Measurements from ENCODE around the gene COX7A1.
"Not testable (repeated sequence)": the region's sequence is repeated elsewhere in the genome, so short reads cannot be mapped to it uniquely, and the experiment has no call there.

Gene COX7A1

DNA sequence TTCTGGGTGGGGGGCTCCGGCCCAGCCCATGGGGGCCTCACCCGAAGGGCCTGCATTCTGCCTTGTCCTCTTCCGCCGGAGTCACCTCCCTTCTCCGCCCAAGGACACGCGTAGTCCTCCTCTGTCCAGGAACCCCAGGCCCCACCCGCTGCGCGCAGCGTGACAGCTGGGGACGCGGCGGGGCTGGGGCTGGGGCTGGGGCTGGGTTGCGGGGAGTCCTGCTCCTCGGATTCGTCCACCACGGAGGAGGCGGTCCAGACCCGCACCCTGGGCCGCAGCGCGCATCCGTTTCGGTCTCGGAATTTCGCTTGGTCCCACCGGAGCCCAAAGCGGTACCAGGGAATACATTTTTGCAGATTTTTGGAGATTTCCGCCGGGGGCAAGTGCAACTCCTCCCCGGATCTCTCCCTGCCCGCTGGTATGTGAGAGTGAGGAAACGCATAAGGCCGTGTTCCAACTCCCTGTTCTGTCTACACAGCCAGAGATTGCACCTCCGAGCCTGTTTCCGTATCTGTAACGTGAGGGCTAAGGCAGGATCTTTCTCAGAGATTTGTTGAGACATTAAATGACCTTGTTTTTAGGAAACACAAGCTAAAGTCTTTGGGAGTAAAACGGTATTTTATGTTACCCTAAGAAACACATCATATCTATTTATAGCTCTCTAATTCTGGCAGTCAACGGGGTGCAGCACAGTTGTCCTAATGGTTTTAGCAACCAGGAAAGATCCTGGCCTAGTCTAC lies at the start of gene COX7A1:
Gene COX7A1 (minus strand): TSS at position 96 of the 740 bp plus-strand sequence. CDS start 40 bp downstream, at position 56.
- no peak for DNase-seq

DNA sequence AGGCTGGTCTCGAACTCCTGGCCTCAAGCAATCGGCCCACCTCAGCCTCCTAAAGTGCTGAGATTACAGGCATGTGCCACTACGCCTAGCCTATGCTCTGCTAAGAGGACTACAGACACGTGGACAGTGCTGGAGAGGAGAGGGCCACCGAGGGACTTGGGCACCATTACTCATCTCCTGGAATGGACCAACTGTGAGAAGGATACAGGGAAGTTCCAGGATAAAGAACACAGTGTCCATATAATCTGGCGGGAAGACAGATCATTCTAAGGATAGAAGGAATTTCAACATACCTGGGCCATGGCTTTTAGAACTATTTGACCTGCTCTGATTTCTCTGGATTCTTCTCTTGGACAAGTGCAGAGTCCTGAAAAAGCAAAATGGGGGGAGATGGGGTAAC lies 49.4 kb upstream of the COX7A1 start:
- DNase-seq = no peak

DNA sequence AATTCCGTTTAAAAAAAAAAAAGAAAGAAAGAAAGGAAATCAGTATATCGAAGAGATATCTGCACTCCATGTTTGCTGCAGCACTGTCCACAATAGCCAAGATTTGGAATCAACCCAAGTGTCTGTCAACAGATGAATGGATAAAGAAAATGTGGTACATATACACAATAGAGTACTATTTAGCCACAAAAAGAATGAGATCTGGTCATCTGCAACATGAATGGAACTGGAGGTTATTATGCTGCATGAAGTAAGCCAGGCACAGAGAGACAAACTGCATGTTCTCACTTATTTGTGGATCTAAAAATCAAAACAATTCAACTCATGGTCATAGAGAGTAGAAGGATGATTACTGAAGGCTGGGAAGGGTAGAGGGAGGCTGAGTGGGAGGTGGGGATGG lies 45.9 kb upstream of the COX7A1 start:
- DNase-seq = no peak

DNA sequence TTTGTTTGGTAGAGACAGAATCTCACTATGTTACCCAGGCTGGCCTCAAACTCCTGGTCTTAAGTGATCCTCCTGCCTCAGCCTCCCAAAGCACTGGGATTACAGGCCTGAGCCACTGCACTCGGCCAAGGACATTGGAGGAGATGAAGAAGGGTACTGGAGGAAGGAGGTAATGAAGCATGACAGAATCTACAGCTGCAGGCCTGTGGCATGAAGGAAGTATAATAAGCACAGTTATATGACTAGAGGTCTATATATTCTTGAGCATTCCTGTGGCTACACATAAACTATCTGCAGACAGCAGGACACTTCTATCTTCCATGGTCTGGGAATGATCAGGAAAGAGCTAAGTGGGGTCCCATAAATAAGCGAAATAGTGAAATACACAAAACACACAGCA lies 44.0 kb upstream of the COX7A1 start:
- no peak for DNase-seq

DNA sequence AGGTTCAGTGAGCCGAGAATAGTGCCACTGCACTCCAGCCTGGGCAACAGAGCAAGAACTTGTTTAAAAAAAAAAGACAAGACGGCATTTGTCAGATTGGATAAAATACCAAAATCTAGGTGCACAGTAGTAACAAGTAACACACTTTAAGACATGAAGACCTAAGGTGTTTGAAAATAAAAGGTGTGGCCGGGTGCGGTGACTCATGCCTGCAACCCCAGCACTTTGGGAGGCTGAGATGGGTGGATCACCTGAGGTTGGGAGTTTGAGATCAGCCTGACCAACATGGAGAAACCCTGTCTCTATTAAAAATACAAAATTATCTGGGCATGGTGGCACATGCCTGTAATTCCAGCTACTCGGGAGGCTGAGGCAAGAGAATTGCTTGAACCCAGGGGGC lies 34.5 kb upstream of the COX7A1 start:
- not testable (repeated sequence) for DNase-seq

DNA sequence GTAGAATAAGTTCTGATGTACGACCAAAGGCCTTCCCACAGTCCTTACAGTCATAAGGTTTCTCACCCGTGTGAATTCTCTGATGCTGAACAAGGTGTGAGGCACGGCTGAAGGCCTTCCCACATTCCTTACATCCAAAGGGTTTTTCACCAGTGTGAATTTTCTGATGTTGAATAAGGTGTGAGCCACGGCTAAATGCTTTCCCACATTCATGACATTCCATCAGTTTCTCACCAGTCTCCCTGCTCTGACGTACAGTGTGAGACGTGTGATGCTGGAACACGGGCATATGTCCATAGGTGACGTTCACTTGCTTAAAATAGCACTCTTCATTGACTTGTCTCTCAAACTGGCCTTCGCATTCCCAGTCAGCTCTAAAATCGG lies 31.0 kb upstream of the COX7A1 start:
- DNase-seq = no peak

DNA sequence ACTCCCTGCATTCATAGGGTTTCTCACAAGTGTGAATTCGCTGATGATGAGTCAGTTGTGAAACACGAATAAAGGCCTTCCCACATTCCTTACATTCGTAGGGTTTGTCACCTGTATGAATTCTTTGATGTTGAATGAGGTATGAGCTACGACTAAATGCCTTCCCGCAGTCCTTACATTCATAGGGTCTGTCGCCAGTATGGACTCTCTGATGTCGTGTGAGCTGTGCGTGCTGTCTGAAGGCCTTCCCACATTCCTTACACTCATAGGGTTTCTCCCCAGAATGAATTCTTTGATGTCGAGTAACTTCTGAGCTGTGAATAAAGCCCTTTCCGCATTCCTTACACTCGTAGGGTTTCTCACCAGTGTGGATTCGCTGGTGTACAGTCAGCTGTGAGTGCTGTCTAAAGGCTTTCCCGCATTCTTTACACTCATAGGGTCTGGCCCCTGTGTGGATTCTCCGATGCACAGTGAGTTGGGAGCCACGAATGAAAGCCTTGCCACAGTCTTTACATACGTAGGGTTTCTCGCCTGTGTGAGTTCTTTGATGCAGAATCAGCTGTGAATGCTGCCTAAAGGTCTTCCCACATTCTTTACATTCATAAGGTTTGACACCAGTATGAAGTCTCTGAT lies 30.5 kb upstream of the COX7A1 start:
- no peak for DNase-seq

DNA sequence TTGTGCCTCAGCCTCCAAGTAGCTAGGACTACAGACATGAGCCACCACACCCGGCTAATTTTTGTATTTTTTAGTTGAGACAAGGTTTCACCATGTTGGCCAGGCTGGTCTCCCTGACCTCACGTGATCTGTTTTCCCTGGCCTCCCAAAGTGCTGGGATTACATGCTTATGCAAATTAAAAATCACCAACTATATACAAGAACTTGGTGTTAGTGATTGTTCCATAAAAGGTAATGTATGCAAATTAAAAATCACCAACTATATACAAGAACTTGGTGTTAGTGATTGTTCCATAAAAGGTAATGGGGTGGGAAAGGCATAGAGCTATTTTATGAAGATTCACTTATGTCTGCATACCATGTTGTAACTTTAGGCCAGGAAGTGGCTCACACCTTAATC lies 26.8 kb upstream of the COX7A1 start:
- not testable (repeated sequence) for DNase-seq

DNA sequence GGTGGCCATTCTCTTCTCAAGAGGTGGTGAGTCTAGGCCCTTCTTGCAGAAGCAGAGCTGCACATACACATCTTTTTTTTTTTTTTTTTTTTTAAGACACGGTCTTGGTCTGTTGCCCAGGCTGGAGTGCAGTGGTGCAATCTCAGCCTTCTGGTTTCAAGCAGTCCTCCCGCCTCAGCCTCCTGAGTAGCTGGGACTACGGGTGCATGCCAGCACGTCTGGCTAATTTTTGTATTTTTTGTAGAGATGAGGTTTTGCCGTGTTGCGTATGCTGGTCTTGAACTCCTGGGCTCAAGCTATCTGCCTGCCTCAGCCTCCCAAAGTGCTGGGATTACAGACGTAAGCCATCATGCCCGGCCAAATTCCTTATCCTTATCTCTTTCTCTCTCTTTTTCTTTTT lies 21.6 kb upstream of the COX7A1 start:
- DNase-seq = not testable (repeated sequence)

DNA sequence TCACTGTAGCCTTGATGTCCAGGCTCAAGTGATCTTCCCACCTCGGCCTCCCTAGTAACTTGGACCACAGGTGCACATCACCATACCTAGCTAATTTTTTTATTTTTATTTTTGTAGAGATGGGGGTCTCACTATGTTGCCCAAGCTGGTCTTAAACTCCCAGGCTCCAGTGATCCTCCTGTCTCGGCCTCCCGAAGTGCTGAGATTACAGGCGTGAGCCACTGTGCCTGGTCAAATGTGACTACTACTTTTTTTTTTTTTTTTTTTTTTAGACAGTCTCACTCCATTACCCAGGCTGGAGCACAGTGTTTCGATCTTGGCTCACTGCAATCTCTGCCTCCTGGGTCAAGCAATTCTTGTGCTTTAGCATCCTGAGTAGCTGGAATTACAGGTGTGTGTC lies 20.6 kb upstream of the COX7A1 start:
- DNase-seq = no peak

DNA sequence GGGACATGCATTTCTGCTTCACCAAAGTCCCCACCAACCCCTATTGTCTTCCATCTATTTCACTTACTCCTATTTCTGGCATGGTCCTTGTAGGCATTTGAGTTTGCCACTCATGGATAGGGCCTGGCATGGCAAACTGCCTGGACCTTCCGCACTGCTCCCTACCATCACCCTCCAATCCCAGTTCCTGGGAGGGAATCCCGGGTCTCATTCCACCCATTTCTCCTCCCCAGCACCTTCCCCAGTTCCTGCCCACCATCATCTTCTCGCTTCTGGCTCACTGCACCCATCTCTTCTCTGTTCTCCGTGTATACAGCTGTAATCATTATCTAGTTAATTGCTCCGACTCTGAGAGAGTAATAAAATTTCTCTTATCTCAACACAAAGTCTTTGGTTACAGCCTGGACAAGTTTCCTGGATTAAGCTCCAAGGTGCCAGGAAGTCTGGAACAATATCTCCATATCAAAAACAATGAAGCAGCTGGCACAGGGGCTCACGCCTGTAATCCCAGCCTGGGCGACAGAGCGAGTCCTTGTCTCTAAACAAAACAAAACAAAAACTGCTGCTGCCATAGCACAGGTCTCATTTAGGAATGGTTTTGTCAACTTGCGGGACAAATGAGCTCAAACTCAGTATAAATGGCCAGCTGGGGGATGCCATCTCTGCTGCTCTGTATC lies 17.0 kb upstream of the COX7A1 start:
- no peak for DNase-seq

DNA sequence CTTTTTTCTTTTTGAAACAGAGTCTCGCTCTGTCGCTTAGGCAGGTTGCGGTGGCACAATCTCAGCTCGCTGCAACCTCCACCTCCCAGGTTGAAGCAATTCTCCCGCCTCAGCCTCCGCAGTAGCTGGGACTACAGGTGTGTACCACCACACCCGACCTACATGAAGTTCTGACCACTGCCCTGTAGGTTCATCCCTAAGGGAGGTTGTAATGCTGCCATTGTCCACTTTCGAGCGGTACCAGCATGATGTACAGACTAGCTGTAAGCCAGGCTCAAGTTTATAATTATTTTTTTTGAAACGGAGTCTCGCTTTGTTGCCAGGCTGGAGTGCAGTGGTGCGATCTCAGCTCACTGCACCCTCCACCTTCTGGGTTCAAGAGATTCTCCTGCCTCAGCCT lies 11.6 kb upstream of the COX7A1 start:
- DNase-seq = no peak

DNA sequence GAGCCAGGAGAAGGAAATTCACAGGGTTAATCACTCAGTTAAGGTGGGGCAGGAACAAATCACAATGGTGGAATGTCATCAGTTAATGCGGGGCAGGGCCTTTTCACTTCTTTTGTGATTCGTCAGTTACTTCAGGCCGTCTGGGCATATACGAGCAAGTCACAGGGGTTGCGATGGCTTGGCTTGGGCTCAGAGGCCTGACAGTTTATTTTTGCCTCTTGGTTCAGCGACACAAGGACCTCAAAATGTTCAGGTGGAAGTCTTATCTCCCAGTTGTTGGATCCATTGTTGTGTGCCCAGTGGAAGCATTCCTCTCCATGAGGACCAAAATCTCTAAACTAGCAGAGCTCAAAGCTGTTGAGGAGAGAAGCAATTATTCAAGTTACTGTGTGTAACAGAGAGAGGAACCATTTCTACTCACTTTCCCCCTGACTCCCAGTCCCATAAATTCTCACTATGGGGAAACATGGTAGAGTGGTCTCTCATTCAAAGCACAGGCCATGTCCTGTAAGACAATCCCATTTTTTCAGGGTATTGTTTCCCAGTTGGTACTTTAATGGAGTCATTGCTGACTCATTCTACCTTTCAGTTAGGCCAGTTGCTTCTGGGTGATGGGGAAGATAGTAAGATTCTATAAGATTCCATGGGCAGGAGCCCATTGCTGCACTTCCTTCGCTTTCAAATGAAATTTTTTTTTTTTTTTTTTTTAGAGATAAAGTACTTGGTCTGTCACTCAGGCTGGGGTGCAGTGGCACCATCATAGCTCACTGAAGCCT lies 8.8 kb upstream of the COX7A1 start:
- DNase-seq = no peak

DNA sequence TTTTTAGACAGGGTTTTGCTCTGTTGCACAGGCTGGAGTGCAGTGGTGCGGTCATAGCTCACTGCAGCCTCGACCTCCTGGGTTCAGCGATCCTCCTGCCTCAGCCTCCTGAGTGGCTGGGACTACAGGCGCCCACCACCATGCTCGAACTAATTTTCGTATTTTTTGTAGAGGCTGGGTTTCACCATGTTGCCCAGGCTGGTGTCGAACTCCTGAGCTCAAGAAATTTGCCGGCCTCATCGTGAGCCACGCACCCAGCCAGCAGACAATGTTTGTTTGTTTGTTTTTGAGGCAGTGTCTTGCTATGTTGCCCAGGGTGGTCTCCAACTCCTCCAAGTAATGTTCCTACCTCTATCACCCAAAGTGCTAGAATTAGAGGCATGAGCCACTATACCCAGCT lies 879 bp upstream of the COX7A1 start:
- no peak for DNase-seq

DNA sequence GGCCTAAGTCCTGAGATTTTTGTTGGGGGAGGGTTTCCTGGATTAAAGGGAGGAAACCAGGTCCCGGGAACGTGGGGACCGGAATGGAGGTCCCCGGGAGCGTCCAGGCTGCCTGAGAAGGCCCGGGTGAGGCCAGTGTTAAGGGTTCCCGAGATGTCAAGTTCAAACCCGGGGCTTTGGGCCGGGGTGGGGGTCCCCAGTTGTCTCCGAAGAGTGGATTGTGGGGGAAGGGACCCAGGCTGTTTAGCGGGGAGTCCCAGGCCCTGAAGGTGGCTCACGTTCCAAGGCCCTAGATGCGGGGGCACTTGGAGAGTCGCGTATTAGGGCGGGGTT lies 262 bp downstream of the COX7A1 start:
- no peak for DNase-seq

DNA sequence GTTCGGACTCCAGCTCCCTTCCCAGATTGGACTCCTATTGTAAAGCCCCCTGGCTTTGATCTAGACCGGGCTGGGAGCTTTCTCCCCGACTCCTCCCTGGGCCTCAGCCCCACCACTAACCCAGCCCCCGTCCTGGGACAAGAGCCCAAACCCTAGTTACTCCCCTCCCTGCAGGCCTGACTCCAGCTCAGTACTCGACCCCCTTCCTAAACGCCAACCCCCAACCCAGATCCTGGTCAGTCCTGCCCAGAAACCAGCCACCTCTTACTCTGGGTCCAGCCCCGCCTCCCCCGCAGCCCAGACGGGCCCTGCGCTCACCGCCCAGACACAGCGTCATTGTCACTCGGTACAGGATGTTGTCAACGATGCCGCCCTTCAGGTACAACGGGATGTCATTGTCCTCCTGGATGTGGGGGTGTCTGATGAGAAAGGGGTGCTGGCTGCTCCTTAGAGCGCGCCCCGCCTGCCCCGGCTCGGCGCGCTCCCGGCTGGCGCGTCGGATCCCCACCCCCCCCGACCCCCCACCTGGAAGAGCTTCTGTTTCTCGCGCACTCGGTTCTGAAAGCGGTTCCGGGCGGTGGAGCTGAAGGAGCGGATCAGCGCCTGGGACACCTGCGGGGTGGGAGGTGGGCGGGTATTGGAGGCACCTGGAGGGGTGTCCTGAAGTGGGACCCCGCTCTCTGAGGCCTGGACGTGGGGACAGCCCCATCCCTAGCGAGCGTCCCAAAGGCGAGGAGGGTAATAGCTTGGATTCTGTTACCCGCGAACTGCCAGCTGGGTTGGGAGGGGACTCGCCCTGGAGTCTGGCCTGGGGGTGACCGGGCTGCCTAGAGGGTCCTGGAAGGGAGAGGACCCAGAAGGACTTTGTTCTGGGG lies 866 bp downstream of the COX7A1 start:
- no peak for DNase-seq

DNA sequence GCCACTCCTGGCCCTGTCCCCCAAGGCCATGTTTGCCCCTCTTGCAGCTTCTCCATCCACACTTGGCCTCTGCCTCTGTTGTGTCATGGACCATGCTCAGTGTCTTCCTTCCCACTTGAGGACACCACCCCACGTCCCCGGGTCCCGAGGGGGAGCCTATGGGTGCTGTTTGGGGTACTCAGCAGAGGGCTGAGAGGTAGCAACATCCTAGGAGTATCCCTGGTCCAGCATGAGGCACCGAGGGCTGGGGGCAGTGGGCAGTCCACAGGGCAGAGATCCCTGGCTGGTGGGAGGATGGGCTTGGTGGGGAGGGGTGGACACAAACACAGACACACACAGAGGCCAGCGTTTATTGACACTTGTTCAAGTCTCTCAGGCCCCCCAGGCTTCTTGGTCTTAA lies 1.7 kb downstream of the COX7A1 start:
- DNase-seq = no peak

DNA sequence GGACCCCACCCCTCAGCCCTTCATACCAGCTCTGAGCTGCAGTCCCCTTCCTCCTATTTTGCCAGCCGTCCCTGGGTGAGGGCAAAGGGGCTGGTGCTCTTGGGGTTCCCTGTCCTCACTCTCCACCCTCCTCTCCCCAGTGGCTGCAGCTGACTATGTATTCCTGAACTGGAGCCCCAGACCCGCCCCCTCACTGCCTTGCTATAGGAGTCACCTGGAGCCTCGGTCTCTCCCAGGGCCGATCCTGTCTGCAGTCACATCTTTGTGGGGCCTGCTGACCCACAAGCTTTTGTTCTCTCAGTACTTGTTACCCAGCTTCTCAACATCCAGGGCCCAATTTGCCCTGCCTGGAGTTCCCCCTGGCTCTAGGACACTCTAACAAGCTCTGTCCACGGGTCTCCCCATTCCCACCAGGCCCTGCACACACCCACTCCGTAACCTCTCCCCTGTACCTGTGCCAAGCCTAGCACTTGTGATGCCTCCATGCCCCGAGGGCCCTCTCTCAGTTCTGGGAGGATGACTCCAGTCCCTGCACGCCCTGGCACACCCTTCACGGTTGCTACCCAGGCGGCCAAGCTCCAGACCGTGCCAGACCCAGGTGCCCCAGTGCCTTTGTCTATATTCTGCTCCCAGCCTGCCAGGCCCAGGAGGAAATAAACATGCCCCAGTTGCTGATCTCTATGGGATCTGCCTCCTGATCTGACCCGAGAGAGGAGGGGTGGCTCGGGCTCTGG lies 2.4 kb downstream of the COX7A1 start:
- DNase-seq = no peak

DNA sequence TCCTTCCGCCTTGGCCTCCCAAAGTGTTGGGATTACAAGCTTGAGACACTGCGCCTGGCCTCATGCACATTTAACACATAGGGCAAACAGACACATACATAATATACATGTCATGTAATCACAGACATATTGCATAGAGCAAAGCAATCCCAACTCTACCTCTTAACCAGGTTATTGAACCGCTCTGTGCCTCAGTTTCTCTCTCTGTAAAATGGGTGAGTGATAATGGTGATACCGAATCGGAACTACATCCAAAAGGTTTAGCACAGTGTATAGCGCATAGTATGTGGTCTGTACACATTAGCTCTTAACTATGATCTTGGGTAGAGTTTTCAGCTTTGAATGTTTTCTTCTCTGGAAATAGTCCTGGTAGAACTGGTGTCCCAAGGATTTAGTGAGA lies 7.6 kb downstream of the COX7A1 start:
- DNase-seq = no peak

DNA sequence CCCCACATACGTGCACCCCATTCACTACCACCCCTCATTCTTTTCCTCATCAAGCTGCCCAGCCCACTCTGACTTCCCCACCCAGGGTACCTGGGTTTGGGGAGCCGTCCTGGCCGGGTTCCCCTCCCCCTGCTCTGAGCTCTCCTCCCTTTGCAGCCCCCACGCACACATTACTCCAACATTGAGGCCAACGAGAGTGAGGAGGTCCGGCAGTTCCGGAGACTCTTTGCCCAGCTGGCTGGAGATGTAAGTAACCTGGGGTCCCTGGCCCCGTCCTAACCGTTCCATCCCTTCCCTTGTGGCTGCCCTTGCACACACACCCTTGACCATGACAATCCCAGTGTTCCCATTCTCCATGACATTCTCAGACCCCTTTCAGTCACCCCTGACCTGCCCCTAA lies 9.8 kb downstream of the COX7A1 start:
- no peak for DNase-seq

DNA sequence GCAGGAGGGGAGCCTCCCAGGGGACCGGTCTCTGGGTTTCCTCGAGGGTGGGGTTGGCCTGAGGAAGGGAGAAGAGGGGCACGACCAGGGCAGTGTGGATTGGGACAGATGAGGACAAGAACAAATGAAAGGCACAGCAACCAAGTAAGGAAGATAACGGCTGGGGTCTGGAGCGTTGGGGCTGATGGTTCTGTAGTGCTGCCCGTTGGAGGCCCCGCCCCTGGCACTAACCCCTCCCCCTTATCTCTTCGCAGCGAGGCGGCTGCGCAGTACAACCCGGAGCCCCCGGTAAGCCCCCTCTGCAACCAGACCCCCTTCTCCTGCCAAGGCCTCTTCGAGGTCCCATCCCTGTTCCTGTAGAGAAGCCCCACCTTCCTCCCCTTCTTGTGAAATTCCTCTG lies 10.2 kb downstream of the COX7A1 start:
- no peak for DNase-seq

All from activated CD4-positive, alpha-beta T cell treated with anti-CD3 and anti-CD28 coated beads, Interleukin-2, amount 50 U/mL, for 48 hours (primary cell).